Lung (tissue), 12 donors: ENCODE results near the gene POP7. TPM values are rescaled to one million over a fixed set of nuclear protein-coding genes. Genes with fewer than 3 reads are reported as not detected.
"Not testable (repeated sequence)": the region's sequence is repeated elsewhere in the genome, so short reads cannot be mapped to it uniquely, and the experiment has no call there.

ENCODE experiments used
- ATAC-seq: fragments of 200-7000 bp; cut with Tn5 transposase; one replicate; pipeline ENCODE4 v1.9.1; 2020; ENCODE audit warnings: moderate number of reproducible peaks; ENCODE audit not compliant: insufficient read depth, low FRiP score
- DNase-seq, 3 donors: peaks; one replicate each; pipeline ENCODE4 v3.0.0-alpha.2; 2013 to 2017
- H3K27ac ChIP-seq, 2 donors: one replicate each; pipeline ENCODE4 v1.5.1; 2013; ENCODE audit warnings: mild to moderate bottlenecking in 2 of 2, moderate library complexity in 2 of 2, control low read depth in 1 of 2, inconsistent platforms in 1 of 2, low read depth in 1 of 2, low read length in 1 of 2
- H3K27me3 ChIP-seq, 3 donors: one replicate each; pipeline ENCODE4 v1.5.1; 2013; ENCODE audit warnings: low read length in 2 of 3; ENCODE audit not compliant: control insufficient read depth in 3 of 3, insufficient read depth in 3 of 3
- H3K36me3 ChIP-seq, 4 donors: one replicate each; pipeline ENCODE4 v1.5.1; 2013; ENCODE audit warnings: low read length in 4 of 4, mild to moderate bottlenecking in 1 of 4, moderate library complexity in 1 of 4; ENCODE audit not compliant: control insufficient read depth in 4 of 4, insufficient read depth in 4 of 4
- H3K4me1 ChIP-seq, 5 donors: one replicate each; pipeline ENCODE4 v1.5.1; 2013; ENCODE audit warnings: low read length in 5 of 5, mild to moderate bottlenecking in 2 of 5, moderate library complexity in 1 of 5; ENCODE audit not compliant: control insufficient read depth in 5 of 5, insufficient read depth in 5 of 5
- H3K4me3 ChIP-seq: one replicate; pipeline ENCODE4 v1.5.1; 2013; ENCODE audit warnings: mild to moderate bottlenecking, control low read depth, moderate library complexity
- H3K9ac ChIP-seq, 2 donors: one replicate each; pipeline ENCODE4 v1.5.1; 2013; ENCODE audit warnings: low read length in 2 of 2, control low read depth in 1 of 2; ENCODE audit not compliant: insufficient read depth in 1 of 2
- H3K9me3 ChIP-seq, 4 donors: one replicate each; pipeline ENCODE4 v1.5.1; 2013; ENCODE audit warnings: low read length in 3 of 4, mild to moderate bottlenecking in 1 of 4, moderate library complexity in 1 of 4; ENCODE audit not compliant: control insufficient read depth in 4 of 4, insufficient read depth in 3 of 4
- CTCF ChIP-seq: IDR thresholded peaks from 2 replicates; pipeline ENCODE4 v1.5.1; 2012; ENCODE audit warnings: mild to moderate bottlenecking; ENCODE audit errors: control extremely low read depth, extremely low read depth
- WGBS, 2 donors: extraction: QIAGEN DNeasy Blood & Tissue Kit; methylation state at CpG; one replicate each; pipeline ENCODE4 v1.1.7; 2013; 5-methylcytosine and 5-hydroxymethylcytosine counted together
- polyA plus RNA-seq, 2 donors: library from polyadenylated mRNA; stranded (reverse); fragments of 200-250 nt; gene quantifications; one replicate each; pipeline ENCODE4 v1.2.1, GENCODE V29; 2013
- total RNA-seq, 2 donors: library from RNA; depleted of rRNA in 1 of 2; stranded (reverse); fragments of >200 nt in 1 of 2; gene quantifications; one replicate each; pipeline ENCODE4 v1.2.1, GENCODE V29; 2014 to 2021
- donor health status: control.
- donor health status: control.
- donor health status: Bipolar disorder and iron deficiency.
- donor health status: healthy.
- donor health status: DM: yes; HTN: yes; CAD: no.

The POP7 gene
- total and polyA plus RNA-seq, 4 donors, result 20.3 to 50.6 (median 33.3) TPM

- DNase-seq (no peak), ATAC-seq (no peak)
- 83 to 90% methylated on average over 16 of the region's 16 CpGs for WGBS, 2 donors
Observed at GRCh38 chr7:100723732-100724275, 17.9 kb downstream of the POP7 start.

GRCh38 chr7:100724364-100724763 is 18.4 kb downstream of the POP7 start:
- H3K27ac ChIP-seq, H3K9ac ChIP-seq, DNase-seq, ATAC-seq, H3K4me1 ChIP-seq, H3K9me3 ChIP-seq, H3K4me3 ChIP-seq, H3K36me3 ChIP-seq: not testable (repeated sequence)
- 92 to 100% methylated on average over 2 of the region's 2 CpGs for WGBS, 2 donors
- H3K27me3 ChIP-seq, result peaks cover 7 to 28% (median 19%) of the 10 kb centered on the region in 3 donors

More at GRCh38 chr7:100723732-100724275, 17.9 kb downstream of the POP7 start:
- Histone ChIP-seq H3K4me3 (no peak overlapping the region), H3K36me3 (no peaks in the 10 kb centered on the region), H3K27me3 (peaks cover 7 to 26% (median 23%) of the 10 kb centered on the region in 3 donors), H3K9ac (no peak overlapping the region), H3K4me1 (peaks cover 0 to 10% (median 3%) of the 10 kb centered on the region in 5 donors), H3K27ac (no peak overlapping the region), H3K9me3 (peaks cover 0 to 2% (median 0%) of the 10 kb centered on the region in 4 donors)
- TF ChIP-seq CTCF, result no peak

GRCh38 chr7:100726996-100727761 is 21.3 kb downstream of the POP7 start:
- peak in 1 of 3 donors; percentile 8 for DNase-seq
- Histone ChIP-seq H3K9me3 (no peaks in the 10 kb centered on the region), H3K27ac (peak overlapping the region in 1 of 2 donors; percentile 40), H3K36me3 (no peaks in the 10 kb centered on the region), H3K4me3 (no peak overlapping the region), H3K9ac (no peak overlapping the region), H3K27me3 (peaks cover 0 to 5% (median 3%) of the 10 kb centered on the region in 3 donors), H3K4me1 (peaks cover 0 to 2% (median 0%) of the 10 kb centered on the region in 5 donors)
- ATAC-seq, result no peak
- no peak for TF ChIP-seq CTCF
- 55 to 68% methylated on average over 12 of the region's 12 CpGs for WGBS, 2 donors

- H3K9me3 ChIP-seq, result no peaks in the 10 kb centered on the region
- ATAC-seq (no peak), DNase-seq (no peak)
- TF ChIP-seq CTCF, result no peak
- no peak overlapping the region for H3K4me3 ChIP-seq
- no peaks in the 10 kb centered on the region for H3K36me3 ChIP-seq
- 82 to 90% methylated on average over 8 of the region's 8 CpGs for WGBS, 2 donors
- H3K27me3 ChIP-seq, result peaks cover 0 to 5% (median 0%) of the 10 kb centered on the region in 3 donors
- H3K27ac ChIP-seq, result no peak overlapping the region
- H3K4me1 ChIP-seq, result peaks cover 0 to 2% (median 0%) of the 10 kb centered on the region in 5 donors
- H3K9ac ChIP-seq, result no peak overlapping the region
Observed at GRCh38 chr7:100728196-100728595, 22.3 kb downstream of the POP7 start.
